NCI-H460 (cell line): ENCODE results near the gene LRMDA. TPM values are rescaled to one million over a fixed set of nuclear protein-coding genes. Genes with fewer than 3 reads are reported as not detected.
"Not testable (repeated sequence)": the region's sequence is repeated elsewhere in the genome, so short reads cannot be mapped to it uniquely, and the experiment has no call there.

Experiments used
- DNase-seq: peaks from one replicate; pipeline ENCODE4 v3.0.0-alpha.2; 2016; ENCODE audit warnings: low read depth; ENCODE audit errors: extremely low read depth
- total RNA-seq: library from RNA; depleted of rRNA; stranded (reverse); fragments of >200 nt; shearing (Covaris generic); gene quantifications from 2 replicates; pipeline ENCODE4 v1.2.3, GENCODE V29; 2014

Gene LRMDA
- total RNA-seq, 1 experiment from 2014 or later = 0.99 TPM

DNA sequence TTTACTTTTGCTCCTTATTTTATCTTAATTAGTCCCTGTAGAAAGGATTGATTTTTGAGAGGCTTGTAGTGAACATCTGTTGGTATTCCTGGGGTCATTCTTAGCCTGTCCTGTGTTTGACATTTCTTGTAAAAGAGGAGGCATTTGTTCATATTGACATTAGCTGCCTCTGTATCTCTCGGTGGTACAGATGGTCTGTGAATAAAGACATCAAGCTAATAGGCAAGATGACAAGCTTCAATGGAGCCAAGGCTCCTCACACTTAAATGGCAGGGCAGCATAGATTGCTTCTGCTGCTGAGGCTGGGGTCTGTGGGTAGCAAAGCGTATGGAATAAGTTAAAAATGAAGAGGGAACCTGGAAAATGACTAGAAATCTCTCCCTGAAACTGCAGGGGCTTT, 687.6 kb downstream of the LRMDA start:
- DNase-seq = no peak

DNA sequence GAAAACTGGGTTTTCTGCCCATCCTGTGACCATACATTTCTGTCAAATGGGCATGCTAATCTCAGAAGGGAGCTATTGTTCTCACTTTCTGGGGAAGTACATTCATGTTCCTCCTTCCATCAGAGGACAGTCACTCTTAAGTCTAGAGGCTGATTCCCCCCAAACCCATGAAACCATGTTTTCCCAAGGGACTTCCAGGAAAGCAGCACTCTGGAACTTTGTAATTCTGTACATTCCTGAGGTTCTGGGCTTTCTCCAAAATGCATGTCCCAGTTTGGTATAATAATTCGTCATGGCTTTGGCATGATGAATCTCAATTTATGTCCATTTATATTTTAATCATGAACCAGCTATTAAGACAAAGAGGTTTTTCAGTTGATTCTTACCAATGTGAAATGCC, 688.1 kb downstream of the LRMDA start:
- no peak for DNase-seq

DNA sequence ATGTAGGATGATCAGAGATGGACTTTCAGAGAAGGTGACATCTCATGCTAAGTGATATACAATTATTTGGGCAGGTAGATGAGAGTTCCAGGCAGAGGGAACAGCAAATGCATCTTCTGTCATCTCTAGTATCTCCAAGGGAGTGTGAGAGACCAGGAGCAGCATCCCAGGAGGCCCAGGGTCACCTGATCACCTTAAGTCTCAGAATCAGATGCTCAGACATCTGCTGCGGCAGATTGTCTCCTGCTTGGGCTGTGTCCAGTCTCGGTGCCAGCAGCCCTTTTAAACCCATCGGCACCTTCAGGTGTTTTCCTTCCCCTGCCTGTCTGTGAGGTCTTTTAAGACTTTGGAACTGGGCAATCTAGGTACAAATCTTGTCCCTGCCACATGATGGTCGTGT, 690.6 kb downstream of the LRMDA start:
- DNase-seq = no peak

DNA sequence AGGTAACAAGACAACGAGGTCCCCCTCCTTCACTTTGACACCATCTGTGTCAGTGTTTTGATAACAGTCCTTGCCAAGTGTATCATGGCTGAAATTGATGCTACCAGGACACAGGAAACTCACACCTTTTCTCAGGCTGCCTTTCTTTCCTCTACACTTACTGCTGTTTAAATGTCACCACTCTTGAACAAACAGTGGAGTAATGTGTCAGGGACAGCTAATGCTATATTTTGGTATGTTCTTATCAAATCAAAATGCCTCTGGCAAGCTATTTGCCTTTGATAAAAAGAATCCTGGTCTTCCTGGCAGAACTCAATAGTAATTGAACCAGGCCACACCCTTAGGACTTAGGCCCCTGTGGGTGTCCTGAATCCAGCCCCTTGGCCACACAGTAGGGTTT, 692.9 kb downstream of the LRMDA start:
- no peak for DNase-seq

DNA sequence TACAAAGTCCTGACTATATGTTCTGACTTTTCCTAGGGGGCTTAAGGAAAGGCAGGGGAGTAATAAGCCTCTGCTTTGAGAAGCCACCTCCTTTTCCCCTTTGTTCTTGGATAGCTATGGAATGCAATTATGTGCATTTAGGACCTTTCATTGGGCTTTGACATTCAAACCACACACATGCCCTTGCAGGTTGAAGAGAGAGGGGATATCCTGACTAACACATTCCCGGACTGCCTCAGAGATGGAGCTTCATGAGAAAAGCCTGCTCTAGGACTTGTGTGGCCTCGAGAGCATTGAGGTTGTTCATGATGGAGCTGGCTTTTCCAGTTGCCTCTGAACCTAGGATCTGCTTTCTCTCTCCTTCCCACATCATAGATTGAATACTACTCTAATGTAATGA, 694.5 kb downstream of the LRMDA start:
- no peak for DNase-seq

DNA sequence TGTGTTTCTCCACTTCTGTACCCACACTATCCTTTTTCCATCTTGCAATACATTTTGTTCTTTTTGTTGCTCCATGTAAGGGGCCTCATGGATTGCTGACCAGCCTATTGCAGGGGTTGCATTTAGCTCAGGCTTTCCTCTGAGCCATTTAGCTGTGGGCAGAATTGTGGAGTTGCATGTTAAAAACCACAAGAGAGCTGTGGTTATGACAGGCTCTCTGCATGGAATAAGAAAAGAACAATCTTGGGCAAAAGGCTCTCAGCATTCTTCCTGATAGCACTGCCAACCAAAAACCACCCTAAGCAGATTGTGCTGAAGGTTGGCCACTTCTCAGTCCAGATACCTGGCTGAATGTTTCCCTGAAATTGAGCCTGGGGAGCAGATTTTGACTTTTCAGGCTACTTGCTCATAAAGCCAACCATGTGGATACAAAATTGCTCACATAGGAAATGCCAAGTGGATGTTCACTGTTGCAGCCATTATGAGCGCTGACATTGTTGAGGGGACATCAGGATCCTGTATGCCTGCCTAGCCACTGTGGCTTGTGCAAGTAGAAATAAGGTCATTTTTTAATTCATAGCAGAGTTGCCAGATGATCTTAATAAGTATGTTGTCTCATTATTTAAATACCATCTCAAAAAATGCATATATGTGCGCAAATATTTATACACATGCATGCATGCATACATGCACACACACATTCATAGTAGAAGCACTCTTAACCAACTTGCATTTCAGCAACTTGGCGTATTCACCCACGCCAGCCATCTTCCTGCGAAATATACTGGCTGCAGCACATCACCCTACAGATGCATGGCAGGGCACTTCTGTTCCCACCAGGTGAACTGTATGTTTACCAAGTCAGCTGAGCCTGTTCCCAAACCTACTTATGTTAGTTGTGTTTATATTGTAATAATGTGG, 695.4 kb downstream of the LRMDA start:
- DNase-seq = no peak

DNA sequence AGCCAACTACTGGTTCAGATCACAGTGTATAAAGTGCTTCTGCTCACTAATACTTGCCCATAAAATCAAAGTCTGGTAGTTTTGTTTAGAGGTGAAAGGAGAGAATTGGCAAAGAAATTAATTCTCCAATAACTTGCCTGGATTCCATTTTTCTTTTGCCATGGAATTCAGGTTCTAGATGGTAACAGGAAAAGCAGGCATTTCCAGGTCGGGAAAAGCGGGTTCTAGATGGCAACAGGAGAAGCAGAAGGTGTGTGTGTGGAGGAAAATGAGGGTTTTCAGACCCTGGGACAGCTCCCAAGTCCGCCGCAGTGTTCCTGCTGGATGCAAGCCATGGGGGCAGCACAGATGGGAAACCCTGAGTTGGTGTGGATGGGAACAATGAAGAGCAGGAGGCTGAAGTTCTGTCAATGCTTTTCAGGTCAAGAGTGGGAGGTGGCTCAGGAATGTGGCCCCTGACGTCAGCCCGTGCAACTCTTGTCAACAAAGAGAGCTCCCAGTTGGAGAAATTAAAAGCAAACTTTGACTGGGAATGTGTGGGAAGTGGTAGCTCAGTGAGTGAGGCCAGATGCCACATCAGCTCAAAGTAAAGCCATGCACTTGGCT, 696.7 kb downstream of the LRMDA start:
- DNase-seq = no peak

DNA sequence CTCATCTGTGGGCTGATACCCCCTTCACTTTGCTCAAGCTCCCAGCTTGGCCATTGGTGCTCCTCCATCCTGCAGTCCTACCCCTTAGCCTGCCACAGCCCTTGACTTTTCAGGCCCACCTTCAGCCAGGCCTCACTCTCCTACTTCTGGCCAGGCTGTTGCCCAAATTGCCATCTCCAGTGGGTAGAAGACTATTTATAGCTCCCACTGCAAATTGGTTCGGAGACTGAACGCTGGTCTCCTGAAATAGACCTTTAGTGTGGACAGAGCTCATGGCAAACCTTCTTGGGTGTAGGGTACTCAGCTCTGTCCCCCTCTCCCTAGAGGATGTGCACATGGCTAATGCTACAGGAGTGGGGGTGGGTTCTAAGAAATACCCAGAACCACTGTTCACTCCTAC, 697.8 kb downstream of the LRMDA start:
- DNase-seq = no peak

DNA sequence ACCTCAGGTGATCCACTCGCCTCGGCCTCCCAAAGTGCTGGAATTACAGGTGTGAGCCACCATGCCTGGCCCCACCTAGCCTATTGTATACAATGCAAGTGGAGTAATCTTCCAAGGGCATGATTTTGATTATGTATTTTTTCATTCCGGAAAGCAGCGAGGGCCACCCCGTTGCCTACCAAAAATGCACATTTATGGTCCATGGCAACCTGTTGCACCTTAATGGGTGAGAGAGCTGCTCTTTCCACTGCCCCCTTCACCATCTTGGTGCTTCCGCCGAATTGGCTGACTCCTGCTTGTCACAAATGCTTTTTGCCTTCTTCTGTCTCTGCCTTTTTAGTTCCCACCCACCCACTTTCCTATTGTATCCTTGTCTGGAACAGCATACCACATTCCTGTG, 699.5 kb downstream of the LRMDA start:
- no peak for DNase-seq

DNA sequence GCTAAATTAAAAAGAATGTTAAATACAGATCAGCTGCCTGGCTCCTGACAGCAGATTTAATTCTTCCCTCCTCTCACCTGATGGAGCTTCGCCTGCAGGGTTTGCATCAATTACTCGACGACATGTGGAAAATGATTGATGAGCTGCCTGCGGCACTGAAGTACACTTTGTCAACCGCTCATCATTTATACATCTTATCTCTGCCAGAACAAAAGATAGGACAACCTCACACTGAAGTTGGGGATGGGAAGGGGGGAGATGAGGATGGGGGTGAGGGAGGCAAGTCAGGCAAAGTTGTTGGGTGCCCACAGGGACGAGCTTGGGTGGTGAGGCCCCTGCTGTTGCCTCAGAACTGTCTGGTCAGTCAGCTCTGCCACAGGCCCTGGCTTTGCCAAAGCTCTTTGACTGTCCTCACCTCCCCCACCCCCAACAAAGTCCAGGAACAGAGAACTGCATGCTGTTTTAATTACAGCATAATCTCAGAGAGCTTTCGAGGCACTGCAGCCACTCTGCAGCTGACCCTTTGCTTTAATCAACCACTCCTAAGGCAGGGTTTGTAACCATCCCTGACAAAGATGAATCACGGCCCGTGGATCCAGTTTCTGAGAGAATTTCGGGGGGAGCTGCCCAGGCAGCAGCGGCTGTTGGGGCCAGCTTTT, 702.3 kb downstream of the LRMDA start:
- no peak for DNase-seq

DNA sequence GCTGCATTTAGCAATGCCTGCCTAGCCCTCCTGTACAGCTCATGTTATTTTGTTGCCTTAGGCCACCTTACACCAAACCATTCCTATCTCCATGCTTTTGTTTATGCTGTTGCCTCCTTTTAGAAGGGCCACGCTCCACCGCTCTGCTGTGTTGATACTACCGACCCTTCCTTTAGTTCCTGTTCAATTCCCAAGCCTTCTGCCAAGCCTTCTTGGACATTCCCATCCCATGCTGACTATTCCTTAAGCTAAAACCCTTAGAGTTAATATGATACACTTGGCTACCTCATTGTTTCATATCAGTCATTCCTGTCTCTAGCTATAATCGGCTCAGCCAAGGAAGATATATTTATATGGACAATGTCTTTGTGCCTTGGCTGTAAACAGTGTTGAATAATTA, 705.5 kb downstream of the LRMDA start:
- no peak for DNase-seq

DNA sequence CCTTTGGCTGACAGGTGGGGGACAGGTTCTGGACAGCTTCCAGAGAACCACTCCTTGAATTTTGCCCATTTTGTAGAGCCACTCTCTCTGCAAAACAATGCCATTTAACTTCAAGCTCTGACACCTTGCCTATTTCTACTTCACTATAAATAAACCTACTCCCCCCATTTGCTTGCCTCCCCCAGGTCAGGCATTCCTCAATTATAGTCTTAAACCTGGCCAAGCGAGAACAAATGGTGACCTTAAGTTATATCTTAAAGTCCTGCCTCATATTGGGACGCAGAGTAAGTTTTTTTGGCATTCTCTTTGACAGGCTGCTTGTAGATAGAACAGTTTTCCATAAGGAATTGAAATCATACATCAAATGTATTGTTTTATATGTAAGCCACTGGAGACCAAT, 706.9 kb downstream of the LRMDA start:
- no peak for DNase-seq

DNA sequence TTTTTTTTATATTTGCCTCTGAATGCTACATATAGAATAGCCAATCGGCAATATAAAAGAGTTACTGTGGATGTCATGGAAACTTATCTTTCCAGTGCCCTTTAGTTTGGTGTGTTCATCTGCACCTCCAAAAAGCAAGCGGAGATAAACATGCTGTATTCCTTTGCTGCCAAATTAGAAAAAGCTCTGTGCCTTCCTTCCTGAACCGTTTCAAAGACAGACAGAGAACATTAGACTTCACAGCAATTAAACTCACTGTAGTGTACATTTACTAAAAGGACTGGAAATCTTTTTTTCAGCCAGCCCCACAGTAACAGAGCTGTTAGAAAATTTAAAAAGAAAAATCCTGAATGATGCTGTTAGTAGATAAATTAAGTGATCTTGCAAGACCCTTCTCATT, 707.5 kb downstream of the LRMDA start:
- DNase-seq = no peak

DNA sequence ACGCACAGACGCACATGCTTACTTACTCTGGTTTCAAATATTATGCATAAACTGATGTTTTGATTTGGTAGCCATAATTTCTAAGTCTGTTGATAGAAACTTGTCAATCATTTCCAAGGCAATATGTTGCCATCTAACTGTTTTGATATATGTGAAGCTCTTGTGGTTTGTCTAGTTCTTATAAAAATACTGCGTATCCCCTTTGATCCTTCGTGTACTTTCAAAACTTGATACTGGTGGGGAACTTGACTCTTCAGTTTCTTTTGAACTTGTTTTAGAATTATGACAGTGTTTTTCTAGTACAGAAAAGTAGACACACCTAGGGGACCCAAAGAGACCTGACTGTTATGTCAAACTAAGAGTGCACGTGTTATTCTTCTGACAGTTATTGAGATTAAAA, 708.0 kb downstream of the LRMDA start:
- no peak for DNase-seq

DNA sequence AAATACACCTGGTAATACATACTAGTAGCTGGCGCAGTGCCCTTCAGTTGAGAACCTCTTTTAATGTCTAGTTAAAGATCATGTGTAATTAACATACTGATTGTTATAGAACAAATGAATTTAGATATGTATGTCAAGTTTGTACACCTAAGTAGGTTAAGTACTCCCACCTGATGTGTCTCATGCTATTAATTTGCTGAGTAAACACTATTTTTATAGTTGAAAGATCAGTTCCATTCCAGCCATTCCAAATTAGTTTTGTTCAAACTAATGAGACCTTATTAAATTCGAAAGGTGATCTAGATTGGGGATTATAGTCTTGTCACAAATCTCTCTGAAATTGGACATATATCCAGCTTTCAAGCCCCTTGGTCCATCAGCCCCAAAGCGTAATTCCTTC, 710.0 kb downstream of the LRMDA start:
- no peak for DNase-seq

DNA sequence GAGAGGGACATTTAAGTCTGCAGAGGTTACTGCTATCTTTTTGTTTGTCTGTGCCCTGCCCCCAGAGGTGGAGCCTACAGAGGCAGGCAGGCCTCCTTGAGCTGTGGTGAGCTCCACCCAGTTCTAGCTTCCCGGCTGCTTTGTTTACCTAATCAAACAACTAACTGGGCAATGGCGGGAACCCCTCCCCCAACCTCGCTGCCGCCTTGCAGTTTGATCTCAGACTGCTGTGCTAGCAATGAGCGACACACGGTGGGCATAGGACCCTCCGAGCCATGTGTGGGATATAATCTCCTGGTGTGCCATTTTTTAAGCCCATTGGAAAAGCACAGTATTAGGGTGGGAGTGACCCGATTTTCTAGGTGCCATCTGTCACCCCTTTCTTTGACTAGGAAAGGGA, 716.8 kb downstream of the LRMDA start:
- DNase-seq = not testable (repeated sequence)

DNA sequence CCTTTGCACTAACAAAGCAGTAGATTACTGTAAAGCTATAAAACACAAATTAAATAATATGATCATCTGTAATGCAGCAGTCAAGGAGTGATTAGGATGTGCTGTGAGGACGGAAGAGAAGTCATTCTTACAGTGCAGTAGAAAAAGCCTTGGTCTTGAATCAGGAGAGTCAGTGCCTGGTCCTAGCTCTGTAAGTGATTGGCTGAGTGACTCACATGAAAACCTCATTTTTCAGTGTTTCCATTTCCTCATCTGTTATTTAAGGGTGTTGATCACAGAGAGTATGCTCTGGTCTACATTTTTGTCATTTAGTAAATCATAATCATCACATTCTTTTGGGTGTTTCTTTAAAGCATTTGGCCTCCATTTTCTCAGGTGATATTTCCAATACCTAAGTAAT, 717.8 kb downstream of the LRMDA start:
- no peak for DNase-seq

DNA sequence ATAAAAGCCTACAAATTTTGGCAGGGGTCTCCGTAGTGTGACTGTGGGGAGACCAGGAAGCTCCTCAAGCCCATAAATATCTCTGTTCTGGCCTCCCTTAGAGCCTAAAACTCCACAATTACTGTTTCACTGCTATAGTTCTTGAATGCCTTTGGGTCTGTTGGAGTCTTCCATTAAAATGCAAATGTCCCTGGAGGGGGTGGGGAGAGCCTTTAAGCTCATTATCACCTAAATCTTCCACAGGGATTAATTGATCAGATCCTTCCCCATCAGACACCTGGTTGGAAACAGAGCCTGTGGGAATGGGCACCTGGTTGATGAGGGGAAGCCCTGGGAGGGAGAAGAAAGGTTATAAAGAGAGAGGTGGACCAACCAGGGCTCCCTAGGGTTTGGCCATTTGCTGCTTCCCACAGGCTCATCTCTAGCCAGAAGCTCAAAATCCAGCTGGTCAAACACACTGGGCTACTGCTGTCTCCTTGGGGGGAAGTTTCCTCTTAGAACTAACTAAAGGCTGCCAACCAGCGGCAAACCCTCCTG, 718.2 kb downstream of the LRMDA start:
- DNase-seq = no peak

DNA sequence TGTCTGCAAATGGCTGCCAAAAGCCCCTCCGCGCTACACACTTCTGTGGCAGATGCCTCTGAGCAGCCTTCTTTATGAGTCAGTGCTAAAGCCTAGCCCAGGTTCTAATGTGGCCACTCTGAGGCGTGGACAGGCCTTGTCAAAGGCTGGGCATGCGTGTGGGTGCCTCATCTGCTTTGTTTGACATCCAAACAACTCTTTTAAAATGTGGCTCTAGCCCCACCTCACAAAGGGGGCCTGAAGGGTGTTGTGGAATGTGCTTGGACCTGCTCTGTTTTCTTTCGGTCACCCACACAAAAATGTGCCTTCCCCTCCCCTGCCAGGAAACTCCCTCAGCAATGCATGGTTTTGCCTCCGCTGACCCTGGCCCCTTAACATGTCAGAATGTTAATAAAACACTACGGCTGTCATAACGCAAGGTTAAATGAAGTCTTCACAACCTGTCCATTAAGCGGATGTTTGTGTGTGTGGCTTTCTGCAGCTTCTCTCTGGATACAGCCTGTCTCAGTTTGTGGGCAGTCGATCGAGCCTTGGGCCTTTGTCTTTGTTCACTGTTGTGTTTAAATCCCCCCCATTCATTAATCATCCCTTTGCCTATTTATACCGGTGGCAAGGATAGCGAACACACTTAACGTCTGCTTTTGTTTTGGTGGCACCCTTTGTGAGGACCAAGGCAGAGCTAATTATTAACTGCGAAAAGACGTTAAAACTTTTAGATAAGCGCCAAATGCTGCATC, 718.9 kb downstream of the LRMDA start:
- no peak for DNase-seq

DNA sequence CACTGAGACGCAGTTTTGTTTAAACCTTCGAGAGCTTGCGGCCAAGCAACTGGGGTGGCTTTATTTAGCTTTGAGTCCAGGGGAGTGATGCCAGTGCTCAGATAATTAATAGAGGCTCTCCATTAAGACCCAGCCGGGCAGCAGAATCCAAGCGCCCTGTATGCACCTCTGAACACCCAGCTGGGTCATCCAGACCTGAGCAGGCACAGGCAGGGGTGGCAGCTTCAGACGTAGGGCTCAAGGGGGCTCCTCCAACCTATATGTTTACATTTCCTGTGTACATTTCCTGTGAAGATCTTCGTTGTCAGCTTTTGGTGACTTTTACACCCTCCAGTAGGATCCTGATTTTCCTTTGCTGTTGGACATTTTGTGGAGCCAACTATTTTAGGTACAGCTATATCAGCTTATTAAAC, 719.5 kb downstream of the LRMDA start:
- no peak for DNase-seq

DNA sequence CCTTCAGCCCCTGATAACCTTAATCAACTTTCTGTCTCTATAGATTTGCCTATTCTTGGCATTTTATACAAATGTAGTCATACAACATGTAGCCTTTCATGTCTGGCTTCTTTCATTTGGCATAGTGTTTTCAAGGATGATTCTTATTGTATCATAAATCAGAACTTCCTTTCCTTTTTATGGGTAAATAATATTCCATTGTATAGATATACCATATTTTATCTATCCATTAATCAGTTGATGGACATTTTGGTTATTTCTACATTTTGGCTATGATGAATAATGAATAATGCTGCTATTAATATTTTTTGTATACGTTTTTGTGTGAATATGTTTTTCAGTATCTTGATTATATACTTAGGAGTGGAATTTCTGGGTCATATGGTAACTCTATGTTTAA, 720.8 kb downstream of the LRMDA start:
- no peak for DNase-seq
